ENCODE data around the gene MANBA.
"Not testable (repeated sequence)": the region's sequence is repeated elsewhere in the genome, so short reads cannot be mapped to it uniquely, and the experiment has no call there.

MANBA gene

GRCh38 chr4:102734591-102735385, 26.0 kb downstream of the MANBA start:
- Histone ChIP-seq H3K36me3 (ENCODE audit: insufficient read depth, low read length) (no peaks in the 10 kb centered on the region), H3K4me2 (ENCODE audit: low read length) (no peak overlapping the region), H3K27me3 (ENCODE audit: control insufficient read depth, insufficient read depth, low read length) (no peaks in the 10 kb centered on the region), H3K9me3 (replicated peaks; ENCODE audit: low read length) (no peaks in the 10 kb centered on the region), H3K4me1 (ENCODE audit: control insufficient read depth, insufficient read depth, low read length) (peaks cover 10% of the 10 kb centered on the region), H3K4me3 (ENCODE audit: low read length) (no peak overlapping the region), H3K9ac (ENCODE audit: low read depth, low read length) (no peak overlapping the region)

DNA sequence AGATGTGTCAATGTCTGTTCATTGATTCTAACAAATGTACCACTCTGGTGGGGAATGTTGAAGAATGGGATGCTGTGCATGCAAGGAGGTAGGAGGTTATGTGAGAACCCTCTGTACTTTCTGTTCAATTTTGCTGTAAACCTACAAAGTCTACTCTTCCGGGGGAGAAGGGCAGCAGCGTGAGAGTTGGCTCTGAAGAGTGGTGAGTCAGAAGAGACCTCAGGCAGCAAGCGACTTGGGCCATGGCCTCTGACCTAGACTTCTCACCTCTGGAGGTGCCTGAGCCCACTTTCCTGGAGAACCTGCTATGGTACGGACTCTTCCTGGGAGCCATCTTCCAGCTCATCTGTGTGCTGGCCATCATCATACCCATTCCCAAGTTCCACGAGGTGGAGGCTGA, 26.7 kb downstream of the MANBA start:
- Histone ChIP-seq H3K9me3 (replicated peaks; ENCODE audit: low read length) (no peaks in the 10 kb centered on the region), H3K36me3 (ENCODE audit: insufficient read depth, low read length) (no peaks in the 10 kb centered on the region), H3K4me1 (ENCODE audit: control insufficient read depth, insufficient read depth, low read length) (peaks cover 10% of the 10 kb centered on the region), H3K4me3 (ENCODE audit: low read length) (no peak overlapping the region), H3K27me3 (ENCODE audit: control insufficient read depth, insufficient read depth, low read length) (no peaks in the 10 kb centered on the region), H3K9ac (ENCODE audit: low read depth, low read length) (no peak overlapping the region), H3K4me2 (ENCODE audit: low read length) (no peak overlapping the region)

- Histone ChIP-seq H3K4me1 (ENCODE audit: control insufficient read depth, insufficient read depth, low read length) (peaks cover 10% of the 10 kb centered on the region), H3K36me3 (ENCODE audit: insufficient read depth, low read length) (no peaks in the 10 kb centered on the region), H3K9ac (ENCODE audit: low read depth, low read length) (no peak overlapping the region), H3K4me2 (ENCODE audit: low read length) (no peak overlapping the region), H3K9me3 (replicated peaks; ENCODE audit: low read length) (no peaks in the 10 kb centered on the region), H3K4me3 (ENCODE audit: low read length) (no peak overlapping the region), H3K27me3 (ENCODE audit: control insufficient read depth, insufficient read depth, low read length) (no peaks in the 10 kb centered on the region)
These were observed 27.7 kb downstream of the MANBA start for GRCh38 chr4:102733084-102733483.

DNA sequence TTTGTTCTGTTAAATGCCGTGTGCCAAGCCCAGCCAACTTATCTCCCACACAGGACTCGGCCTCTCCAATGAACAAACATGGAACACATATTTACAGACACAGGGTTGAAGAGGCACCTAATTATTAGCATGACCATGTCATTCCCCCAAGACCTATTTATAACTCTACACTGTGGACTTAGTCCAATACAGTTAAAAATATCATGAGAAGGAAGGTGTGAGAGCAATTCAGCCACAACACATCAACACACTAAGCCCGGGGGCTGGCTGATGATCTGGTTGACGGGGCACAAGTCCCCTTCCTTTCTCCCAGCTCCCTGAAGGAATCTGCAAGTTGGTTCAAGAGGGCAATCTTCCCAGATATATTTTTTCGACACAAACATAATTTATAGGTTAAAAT, 28.1 kb downstream of the MANBA start:
- H3K4me3 ChIP-seq (ENCODE audit: low read length): no peak overlapping the region
- H3K9ac ChIP-seq (ENCODE audit: low read depth, low read length): no peak overlapping the region
- no peak overlapping the region for H3K4me2 ChIP-seq (ENCODE audit: low read length)
- H3K4me1 ChIP-seq (ENCODE audit: control insufficient read depth, insufficient read depth, low read length): peaks cover 10% of the 10 kb centered on the region
- H3K27me3 ChIP-seq (ENCODE audit: control insufficient read depth, insufficient read depth, low read length): no peaks in the 10 kb centered on the region
- no peaks in the 10 kb centered on the region for H3K36me3 ChIP-seq (ENCODE audit: insufficient read depth, low read length)
- no peaks in the 10 kb centered on the region for H3K9me3 ChIP-seq (replicated peaks; ENCODE audit: low read length)

DNA sequence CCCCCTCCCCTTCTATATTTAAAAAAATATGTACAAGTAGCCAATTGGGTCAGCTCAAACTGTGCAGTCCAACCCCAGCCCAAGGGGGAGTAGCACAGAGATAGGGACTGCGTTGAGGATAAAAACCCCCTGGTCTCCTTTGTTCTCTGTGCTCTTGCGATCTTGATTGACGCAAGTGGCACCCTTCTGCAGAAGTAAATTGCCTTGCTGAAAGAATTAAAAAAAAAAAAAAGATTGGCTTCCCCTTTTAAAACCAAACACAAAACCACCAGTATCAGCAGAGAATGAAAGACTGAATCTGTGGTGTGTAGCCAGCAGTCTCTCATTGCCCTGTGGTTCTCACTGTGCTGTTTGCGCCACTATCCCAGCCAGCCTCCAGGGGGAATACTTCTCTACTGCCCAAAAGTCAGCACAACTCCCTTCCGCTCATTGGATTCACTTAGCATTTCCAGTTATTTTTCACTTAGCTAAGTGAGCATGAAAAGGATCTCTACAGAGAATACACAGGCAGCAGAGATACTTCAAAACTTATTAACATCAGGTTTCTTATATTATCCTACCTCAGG, 29.7 kb downstream of the MANBA start:
- Histone ChIP-seq H3K4me3 (ENCODE audit: low read length) (no peak overlapping the region), H3K36me3 (ENCODE audit: insufficient read depth, low read length) (no peaks in the 10 kb centered on the region), H3K9ac (ENCODE audit: low read depth, low read length) (no peak overlapping the region), H3K4me1 (ENCODE audit: control insufficient read depth, insufficient read depth, low read length) (peaks cover 10% of the 10 kb centered on the region), H3K4me2 (ENCODE audit: low read length) (no peak overlapping the region), H3K27me3 (ENCODE audit: control insufficient read depth, insufficient read depth, low read length) (no peaks in the 10 kb centered on the region), H3K9me3 (replicated peaks; ENCODE audit: low read length) (no peaks in the 10 kb centered on the region)

DNA sequence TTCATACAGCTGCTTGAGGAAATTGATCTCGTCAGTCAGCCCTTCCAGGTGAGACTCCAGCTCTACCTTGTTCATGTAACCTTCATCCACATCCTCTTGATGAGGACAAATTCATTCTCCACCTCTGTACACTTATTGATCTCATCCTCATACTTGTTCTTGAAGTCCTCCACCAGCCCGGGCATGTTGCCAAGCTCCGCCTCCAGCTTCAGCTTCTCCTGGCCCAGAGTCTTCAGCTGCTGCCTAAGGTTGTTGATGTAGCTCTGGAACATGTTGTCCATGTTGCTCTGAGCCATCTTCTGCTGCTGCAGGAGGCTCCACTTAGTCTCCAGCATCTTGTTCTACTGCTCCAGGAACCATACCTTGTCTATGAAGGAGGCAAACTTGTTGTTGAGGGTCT, 31.3 kb downstream of the MANBA start:
- not testable (repeated sequence) for H3K36me3 ChIP-seq (ENCODE audit: insufficient read depth, low read length); H3K4me3 ChIP-seq (ENCODE audit: low read length); H3K9me3 ChIP-seq (replicated peaks; ENCODE audit: low read length); H3K27me3 ChIP-seq (ENCODE audit: control insufficient read depth, insufficient read depth, low read length); H3K4me1 ChIP-seq (ENCODE audit: control insufficient read depth, insufficient read depth, low read length); H3K9ac ChIP-seq (ENCODE audit: low read depth, low read length); H3K4me2 ChIP-seq (ENCODE audit: low read length)

- not testable (repeated sequence) for H3K4me3 ChIP-seq (ENCODE audit: low read length); H3K9ac ChIP-seq (ENCODE audit: low read depth, low read length)
These were observed 33.8 kb downstream of the MANBA start for GRCh38 chr4:102726919-102727318.

GRCh38 chr4:102726068-102726467, 34.7 kb downstream of the MANBA start:
- H3K36me3 ChIP-seq (ENCODE audit: insufficient read depth, low read length): no peaks in the 10 kb centered on the region
- H3K4me3 ChIP-seq (ENCODE audit: low read length): no peak overlapping the region
- no peaks in the 10 kb centered on the region for H3K4me1 ChIP-seq (ENCODE audit: control insufficient read depth, insufficient read depth, low read length)
- no peak overlapping the region for H3K9ac ChIP-seq (ENCODE audit: low read depth, low read length)
- H3K27me3 ChIP-seq (ENCODE audit: control insufficient read depth, insufficient read depth, low read length): no peaks in the 10 kb centered on the region
- H3K9me3 ChIP-seq (replicated peaks; ENCODE audit: low read length): no peaks in the 10 kb centered on the region
- H3K4me2 ChIP-seq (ENCODE audit: low read length): no peak overlapping the region

More at GRCh38 chr4:102726919-102727318, 33.8 kb downstream of the MANBA start:
- H3K9me3 ChIP-seq (replicated peaks; ENCODE audit: low read length); H3K4me2 ChIP-seq (ENCODE audit: low read length); H3K4me1 ChIP-seq (ENCODE audit: control insufficient read depth, insufficient read depth, low read length); H3K27me3 ChIP-seq (ENCODE audit: control insufficient read depth, insufficient read depth, low read length); H3K36me3 ChIP-seq (ENCODE audit: insufficient read depth, low read length): not testable (repeated sequence)

- H3K27me3 ChIP-seq (ENCODE audit: control insufficient read depth, insufficient read depth, low read length): no peaks in the 10 kb centered on the region
These were observed 35.5 kb downstream of the MANBA start for GRCh38 chr4:102725229-102725628.

DNA sequence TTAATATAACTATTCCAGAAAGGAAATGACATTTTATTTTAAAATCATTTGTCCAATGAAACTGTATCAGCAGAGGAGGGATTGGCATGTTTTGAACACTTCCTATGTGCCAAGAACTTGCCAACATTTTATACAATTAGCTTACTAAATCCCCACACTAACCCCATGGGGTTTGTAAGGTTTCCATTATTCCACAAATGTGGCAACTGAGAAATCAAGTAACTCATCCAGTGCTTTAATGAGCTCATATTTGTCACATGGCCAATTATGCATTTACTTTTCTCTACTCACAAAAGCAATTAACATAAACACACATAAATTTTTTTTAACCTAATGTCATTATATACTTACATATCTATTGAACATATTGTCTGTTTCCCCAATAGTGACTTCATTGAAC, 37.3 kb downstream of the MANBA start:
- no peak overlapping the region for H3K4me2 ChIP-seq (ENCODE audit: low read length)
- H3K4me1 ChIP-seq (ENCODE audit: control insufficient read depth, insufficient read depth, low read length): no peaks in the 10 kb centered on the region
- H3K9me3 ChIP-seq (replicated peaks; ENCODE audit: low read length): no peaks in the 10 kb centered on the region
- H3K27me3 ChIP-seq (ENCODE audit: control insufficient read depth, insufficient read depth, low read length): no peaks in the 10 kb centered on the region
- H3K9ac ChIP-seq (ENCODE audit: low read depth, low read length): no peak overlapping the region
- H3K36me3 ChIP-seq (ENCODE audit: insufficient read depth, low read length): no peaks in the 10 kb centered on the region
- no peak overlapping the region for H3K4me3 ChIP-seq (ENCODE audit: low read length)

More at GRCh38 chr4:102725229-102725628, 35.5 kb downstream of the MANBA start:
- no peak overlapping the region for H3K4me3 ChIP-seq (ENCODE audit: low read length)
- H3K36me3 ChIP-seq (ENCODE audit: insufficient read depth, low read length): no peaks in the 10 kb centered on the region
- no peak overlapping the region for H3K9ac ChIP-seq (ENCODE audit: low read depth, low read length)
- no peaks in the 10 kb centered on the region for H3K4me1 ChIP-seq (ENCODE audit: control insufficient read depth, insufficient read depth, low read length)
- H3K9me3 ChIP-seq (replicated peaks; ENCODE audit: low read length): no peaks in the 10 kb centered on the region
- H3K4me2 ChIP-seq (ENCODE audit: low read length): no peak overlapping the region

GRCh38 chr4:102722740-102723139, 38.0 kb downstream of the MANBA start:
- Histone ChIP-seq H3K9ac (ENCODE audit: low read depth, low read length) (no peak overlapping the region), H3K36me3 (ENCODE audit: insufficient read depth, low read length) (peaks cover 4% of the 10 kb centered on the region), H3K9me3 (replicated peaks; ENCODE audit: low read length) (no peaks in the 10 kb centered on the region), H3K27me3 (ENCODE audit: control insufficient read depth, insufficient read depth, low read length) (no peaks in the 10 kb centered on the region), H3K4me1 (ENCODE audit: control insufficient read depth, insufficient read depth, low read length) (no peaks in the 10 kb centered on the region), H3K4me2 (ENCODE audit: low read length) (no peak overlapping the region), H3K4me3 (ENCODE audit: low read length) (no peak overlapping the region)
